AG04449 (cell line): ENCODE results near the gene ZNF775.

Experiments used
- CTCF ChIA-PET: fragments of 350-600 bp; formaldehyde crosslinking; extraction: SDS; loops from one replicate; lab custom pipeline; 2021; ENCODE audit warnings: antibody characterized with exemption; lab: Yijun Ruan, JAX
- POLR2A ChIA-PET: fragments of 400-600, 350-600 bp; formaldehyde crosslinking; extraction: SDS; loops from one replicate; lab custom pipeline; 2020; ENCODE audit warnings: antibody characterized with exemption, inconsistent platforms; lab: Yijun Ruan, JAX
- DNase-seq: peaks from one replicate; pipeline ENCODE4 v3.0.0-alpha.2; 2010; ENCODE audit warnings: low read depth, low spot score
- H3K4me3 ChIP-seq: 2 replicates; pipeline ENCODE4 v1.5.1; 2011; ENCODE audit warnings: low read depth, mild to moderate bottlenecking, control low read depth, low read length
- CTCF ChIP-seq: IDR thresholded peaks from one replicate; pipeline ENCODE4 v1.5.1; 2011; ENCODE audit warnings: mild to moderate bottlenecking, moderate library complexity, low read length, control low read depth, inconsistent platforms; ENCODE audit not compliant: insufficient read depth; ENCODE audit errors: missing control alignments

The ZNF775 gene

DNA sequence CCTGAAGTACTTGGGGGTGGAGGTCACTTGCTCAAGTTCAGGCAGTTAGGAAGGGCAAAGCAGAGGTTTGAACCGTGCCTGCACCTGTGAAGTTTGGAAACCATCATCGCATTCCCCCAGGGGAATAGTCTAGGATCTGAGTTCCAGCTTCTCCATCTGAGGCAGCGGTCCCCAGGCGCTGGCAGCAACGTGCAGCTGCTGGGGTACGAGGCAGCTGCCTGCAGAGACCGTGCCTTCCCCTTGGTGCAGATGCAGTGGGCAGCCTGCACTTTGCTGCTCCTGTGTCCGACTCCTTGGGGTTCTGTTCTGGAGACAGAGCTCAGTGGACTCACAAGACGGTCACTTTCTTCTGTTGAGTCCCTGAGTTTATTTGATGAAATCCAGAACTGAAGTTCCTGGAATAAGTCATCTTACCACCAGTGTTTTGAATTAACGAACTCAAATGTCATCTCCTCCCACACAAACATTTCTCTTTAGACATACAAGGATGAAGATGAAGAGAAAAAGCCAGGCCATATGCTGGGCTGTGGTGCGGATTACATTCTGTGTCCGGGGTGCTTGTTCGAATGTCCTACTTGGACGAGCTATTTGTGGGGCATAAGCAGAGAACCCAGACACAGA lies 51.4 kb downstream of the ZNF775 start:
- no peak overlapping the region for H3K4me3 ChIP-seq
- CTCF ChIA-PET, result interaction anchor here (0.8 to 1.9 kb wide), 3 partner anchors 9 to 65 kb away, joined by 3 to 4 read pairs (median 3); no protein-coding TSS in a partner anchor
- no peak for TF ChIP-seq CTCF
- DNase-seq, result no peak
- POLR2A ChIA-PET, result no interaction called here

DNA sequence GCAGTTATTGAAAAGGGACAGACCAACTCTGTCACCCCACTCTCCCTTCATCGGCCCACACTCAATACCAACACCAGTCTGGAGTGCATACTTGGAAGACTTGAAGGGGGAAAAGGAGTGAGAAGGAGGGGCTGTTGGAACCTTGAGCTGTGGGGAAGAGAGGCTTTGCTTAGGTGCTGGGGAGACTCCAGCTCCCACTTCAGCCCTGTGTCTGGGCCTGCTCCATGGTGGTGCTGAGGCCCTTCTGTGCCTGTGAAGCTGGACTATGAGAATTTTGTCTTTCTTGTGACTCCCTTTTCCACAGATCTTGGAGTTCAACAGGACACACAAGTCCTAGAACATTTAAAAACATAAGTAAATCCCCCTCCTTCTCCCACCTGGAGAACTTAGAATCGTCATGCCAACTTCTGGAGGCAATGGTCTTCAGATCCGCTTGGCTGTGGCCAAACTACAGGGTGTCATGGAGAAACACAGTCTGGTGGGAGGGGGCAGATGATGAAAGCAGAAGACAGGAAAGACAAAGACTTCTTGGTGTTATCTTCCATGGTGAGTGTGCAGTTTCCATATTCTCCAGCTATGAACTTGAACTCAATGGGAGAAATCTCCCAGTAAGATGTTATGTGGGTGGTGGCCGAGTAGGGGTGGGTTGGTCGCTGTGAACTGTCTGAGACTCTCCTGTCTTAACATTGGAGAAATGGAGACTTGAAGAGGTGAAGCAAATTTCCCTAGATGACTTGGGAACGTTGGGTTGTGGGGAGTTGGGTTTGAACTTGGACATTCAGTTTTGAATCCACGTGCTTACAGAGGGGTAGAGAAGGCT lies 52.9 kb downstream of the ZNF775 start:
- no peak overlapping the region for H3K4me3 ChIP-seq
- POLR2A ChIA-PET, result no interaction called here
- CTCF ChIA-PET, result interaction anchor here (1.3 to 1.9 kb wide), 3 partner anchors 10 to 66 kb away, joined by 3 to 5 read pairs (median 4); no protein-coding TSS in a partner anchor

GRCh38 chr7:150432915-150433892 lies 54.1 kb downstream of the ZNF775 start:
- ChIA-PET CTCF (interaction anchor here (0.6 to 1.8 kb wide), 3 partner anchors 11 to 77 kb away, joined by 3 to 5 read pairs (median 3); no protein-coding TSS in a partner anchor), POLR2A (no interaction called here)
- no peak for TF ChIP-seq CTCF
- no peak for DNase-seq
- H3K4me3 ChIP-seq, result no peak overlapping the region

More for the DNA sequence above, 52.9 kb downstream of the ZNF775 start:
- TF ChIP-seq CTCF, result no peak
- DNase-seq, result no peak

DNA sequence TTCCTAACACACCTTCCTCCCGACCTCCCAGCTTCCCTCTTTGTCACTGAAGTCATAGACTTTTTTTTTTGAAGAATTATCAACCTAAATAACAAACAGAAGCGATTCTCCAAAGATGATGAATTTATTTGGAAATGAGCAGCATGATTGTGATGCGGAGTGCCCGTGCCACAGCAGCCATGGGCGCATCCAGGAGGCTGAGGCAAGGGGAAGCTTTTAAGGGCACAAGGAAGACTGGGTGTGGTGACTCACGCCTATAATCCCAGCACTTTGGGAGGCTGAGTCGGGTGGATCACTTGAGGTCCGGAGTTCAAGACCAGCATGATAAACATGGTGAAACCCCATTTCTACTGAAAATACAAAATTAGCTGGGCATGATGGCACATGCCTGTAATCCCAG lies 55.1 kb downstream of the ZNF775 start:
- POLR2A ChIA-PET, result no interaction called here
- H3K4me3 ChIP-seq, result no peak overlapping the region
- CTCF ChIA-PET, result interaction anchor here (0.9 kb wide), 1 partner anchor 78 kb away, joined by 3 read pairs; no protein-coding TSS in a partner anchor
- no peak for DNase-seq
- no peak for TF ChIP-seq CTCF

GRCh38 chr7:150435047-150435389 lies 55.9 kb downstream of the ZNF775 start:
- CTCF ChIA-PET, result no interaction called here
- POLR2A ChIA-PET, result no interaction called here
- H3K4me3 ChIP-seq, result no peak overlapping the region
- TF ChIP-seq CTCF, result no peak
- no peak for DNase-seq
